Testis (tissue), 2 donors: ENCODE measurements around the gene ASTE1.
"Not testable (repeated sequence)": the region's sequence is repeated elsewhere in the genome, so short reads cannot be mapped to it uniquely, and the experiment has no call there.

ENCODE experiments used
- CTCF ChIP-seq, 3 experiments: fragments of 450-650 bp in 2 of 3; fragments of 200-600 bp in 1 of 3; sonication (generic) in 1 of 3; IDR thresholded peaks; one replicate each; pipeline ENCODE4 v1.5.1; 2016 to 2019; ENCODE audit warnings: antibody characterized with exemption in 3 of 3, mild to moderate bottlenecking in 2 of 3, moderate library complexity in 1 of 3
- POLR2A ChIP-seq: fragments of 450-650 bp; IDR thresholded peaks from one replicate; pipeline ENCODE4 v1.6.1; 2017; ENCODE audit warnings: antibody characterized with exemption, mild to moderate bottlenecking, moderate library complexity

- not testable (repeated sequence) for TF ChIP-seq CTCF (IDR thresholded peaks at IDR 0.05); POLR2A
These were observed 15.8 kb upstream of the ASTE1 start for GRCh38 chr3:131042271-131042985.
